ENCODE results near the gene LAPTM4A.

Gene LAPTM4A

GRCh38 chr2:20034821-20035220, 16.6 kb downstream of the LAPTM4A start:
- H3K4me3 ChIP-seq (replicated peaks; ENCODE audit: low read depth, low read length): no peak overlapping the region
- no peak for DNase-seq (ENCODE audit: extremely low read depth, insufficient read length)
- H3K27me3 ChIP-seq (replicated peaks; ENCODE audit: control insufficient read depth, insufficient read depth, low read length): no peaks in the 10 kb centered on the region
- peaks cover 15% of the 10 kb centered on the region for H3K36me3 ChIP-seq (ENCODE audit: control insufficient read depth, insufficient read depth, low read length)
- TF ChIP-seq CTCF (IDR thresholded peaks at IDR 0.05; ENCODE audit: insufficient read depth, low read length, poor library complexity, severe bottlenecking): no peak

- TF ChIP-seq CTCF (IDR thresholded peaks at IDR 0.05; ENCODE audit: insufficient read depth, low read length, poor library complexity, severe bottlenecking): no peak
- no peaks in the 10 kb centered on the region for H3K27me3 ChIP-seq (replicated peaks; ENCODE audit: control insufficient read depth, insufficient read depth, low read length)
- peaks cover 14% of the 10 kb centered on the region for H3K36me3 ChIP-seq (ENCODE audit: control insufficient read depth, insufficient read depth, low read length)
- no peak for DNase-seq (ENCODE audit: extremely low read depth, insufficient read length)
- H3K4me3 ChIP-seq (replicated peaks; ENCODE audit: low read depth, low read length): no peak overlapping the region
Measured at GRCh38 chr2:20034218-20034617, 17.2 kb downstream of the LAPTM4A start.

- no peaks in the 10 kb centered on the region for H3K27me3 ChIP-seq (replicated peaks; ENCODE audit: control insufficient read depth, insufficient read depth, low read length)
- no peak overlapping the region for H3K4me3 ChIP-seq (replicated peaks; ENCODE audit: low read depth, low read length)
Measured at GRCh38 chr2:20033322-20033721, 18.1 kb downstream of the LAPTM4A start.

GRCh38 chr2:20030224-20030623, 21.2 kb downstream of the LAPTM4A start:
- no peak for DNase-seq (ENCODE audit: extremely low read depth, insufficient read length)
- Histone ChIP-seq H3K36me3 (ENCODE audit: control insufficient read depth, insufficient read depth, low read length) (peaks cover 9% of the 10 kb centered on the region), H3K4me3 (replicated peaks; ENCODE audit: low read depth, low read length) (no peak overlapping the region), H3K27me3 (replicated peaks; ENCODE audit: control insufficient read depth, insufficient read depth, low read length) (no peaks in the 10 kb centered on the region)
- TF ChIP-seq CTCF (IDR thresholded peaks at IDR 0.05; ENCODE audit: insufficient read depth, low read length, poor library complexity, severe bottlenecking): no peak

More at GRCh38 chr2:20033322-20033721, 18.1 kb downstream of the LAPTM4A start:
- TF ChIP-seq CTCF (IDR thresholded peaks at IDR 0.05; ENCODE audit: insufficient read depth, low read length, poor library complexity, severe bottlenecking): no peak
- H3K36me3 ChIP-seq (ENCODE audit: control insufficient read depth, insufficient read depth, low read length): peaks cover 14% of the 10 kb centered on the region
- DNase-seq (ENCODE audit: extremely low read depth, insufficient read length): no peak

GRCh38 chr2:20027705-20028434, 23.6 kb downstream of the LAPTM4A start:
- no peaks in the 10 kb centered on the region for H3K27me3 ChIP-seq (replicated peaks; ENCODE audit: control insufficient read depth, insufficient read depth, low read length)
- peaks cover 2% of the 10 kb centered on the region for H3K36me3 ChIP-seq (ENCODE audit: control insufficient read depth, insufficient read depth, low read length)
- no peak for DNase-seq (ENCODE audit: extremely low read depth, insufficient read length)
- no peak overlapping the region for H3K4me3 ChIP-seq (replicated peaks; ENCODE audit: low read depth, low read length)
- no peak for TF ChIP-seq CTCF (IDR thresholded peaks at IDR 0.05; ENCODE audit: insufficient read depth, low read length, poor library complexity, severe bottlenecking)

Measured in GM06990 (cell line).